Measurements from ENCODE around the gene MTIF2. TPM values are rescaled to one million over a fixed set of nuclear protein-coding genes. Genes with fewer than 3 reads are reported as not detected.
A peak's percentile ranks its signal among the peaks of the same experiment; 100 is the strongest.
"Not testable (repeated sequence)": the region's sequence is repeated elsewhere in the genome, so short reads cannot be mapped to it uniquely, and the experiment has no call there.

MTIF2 gene
- total RNA-seq, 1 donor from 2014 or later: 29.8 TPM

- FAIRE-seq: no peak
Observed at GRCh38 chr2:55242617-55243016, 26.4 kb downstream of the MTIF2 start.

GRCh38 chr2:55241582-55241981, 27.4 kb downstream of the MTIF2 start:
- not testable (repeated sequence) for FAIRE-seq; DNase-seq (ENCODE audit: low spot score in 2 of 2)

More at GRCh38 chr2:55242617-55243016, 26.4 kb downstream of the MTIF2 start:
- no peak for DNase-seq (ENCODE audit: low spot score in 2 of 2)

- FAIRE-seq (no peak), DNase-seq (ENCODE audit: low spot score in 2 of 2) (no peak)
Observed at GRCh38 chr2:55239656-55240222, 29.3 kb downstream of the MTIF2 start.

GRCh38 chr2:55236992-55237543, 32.0 kb downstream of the MTIF2 start:
- FAIRE-seq: no peak
- no peak for DNase-seq (ENCODE audit: low spot score in 2 of 2)

- FAIRE-seq (no peak), DNase-seq (ENCODE audit: low spot score in 2 of 2) (no peak)
Observed at GRCh38 chr2:55235724-55236538, 33.1 kb downstream of the MTIF2 start.

GRCh38 chr2:55233658-55233940, 35.4 kb downstream of the MTIF2 start:
- no peak for DNase-seq (ENCODE audit: low spot score in 2 of 2)
- FAIRE-seq: no peak

- peak in 1 of 2 donors; percentile 27 for DNase-seq (ENCODE audit: low spot score in 2 of 2)
- no peak for FAIRE-seq
Observed at GRCh38 chr2:55232863-55233657, 36.0 kb downstream of the MTIF2 start.

- no peak for FAIRE-seq
- peak; percentile 75 to 77 for DNase-seq (ENCODE audit: low spot score in 2 of 2)
Observed at GRCh38 chr2:55232084-55232862, 36.8 kb downstream of the MTIF2 start, which contains the start of the genes CLHC1 and RPS27A. Gene CLHC1, minus strand, starts transcription at chr2:55232293. Its CDS starts 9,882 bp downstream, at chr2:55222411. Gene RPS27A, plus strand, starts transcription at chr2:55232688. Its CDS starts 137 bp downstream, at chr2:55232825.

- no peak for FAIRE-seq
- DNase-seq (ENCODE audit: low spot score in 2 of 2): peak in 1 of 2 donors; percentile 14
Observed at GRCh38 chr2:55231546-55232083, 37.4 kb downstream of the MTIF2 start.

- no peak for FAIRE-seq
- DNase-seq (ENCODE audit: low spot score in 2 of 2): no peak
Observed at GRCh38 chr2:55230551-55230950, 38.5 kb downstream of the MTIF2 start.

- FAIRE-seq (no peak), DNase-seq (ENCODE audit: low spot score in 2 of 2) (no peak)
Observed at GRCh38 chr2:55229221-55229620, 39.8 kb downstream of the MTIF2 start.

GRCh38 chr2:55228226-55228563, 40.8 kb downstream of the MTIF2 start:
- DNase-seq (ENCODE audit: low spot score in 2 of 2) (no peak), FAIRE-seq (no peak)

- not testable (repeated sequence) for DNase-seq (ENCODE audit: low spot score in 2 of 2); FAIRE-seq
Observed at GRCh38 chr2:55227437-55228225, 41.4 kb downstream of the MTIF2 start.

- DNase-seq (ENCODE audit: low spot score in 2 of 2): no peak
- no peak for FAIRE-seq
Observed at GRCh38 chr2:55225481-55226020, 43.5 kb downstream of the MTIF2 start.

GRCh38 chr2:55224761-55225261, 44.2 kb downstream of the MTIF2 start:
- FAIRE-seq (no peak), DNase-seq (ENCODE audit: low spot score in 2 of 2) (no peak)

- FAIRE-seq (no peak), DNase-seq (ENCODE audit: low spot score in 2 of 2) (no peak)
Observed at GRCh38 chr2:55223958-55224760, 44.9 kb downstream of the MTIF2 start.

GRCh38 chr2:55213822-55214221, 55.2 kb downstream of the MTIF2 start:
- DNase-seq (ENCODE audit: low spot score in 2 of 2) (no peak), FAIRE-seq (no peak)

GRCh38 chr2:55204950-55205349, 64.1 kb downstream of the MTIF2 start:
- no peak for FAIRE-seq

More at GRCh38 chr2:55204950-55205349, 64.1 kb downstream of the MTIF2 start:
- DNase-seq (ENCODE audit: low spot score in 2 of 2): no peak

Measured in frontal cortex (tissue), 4 donors.